Inflammatory macrophage treated with lipopolysaccharide for 1 hour (primary cell): Measurements from ENCODE around the gene RERE.
"Not testable (repeated sequence)": the region's sequence is repeated elsewhere in the genome, so short reads cannot be mapped to it uniquely, and the experiment has no call there.

ENCODE experiments used
- DNase-seq, 2 donors: peaks; one replicate each; pipeline ENCODE4 v3.0.0-alpha.2; 2020 to 2022

Gene RERE

DNA sequence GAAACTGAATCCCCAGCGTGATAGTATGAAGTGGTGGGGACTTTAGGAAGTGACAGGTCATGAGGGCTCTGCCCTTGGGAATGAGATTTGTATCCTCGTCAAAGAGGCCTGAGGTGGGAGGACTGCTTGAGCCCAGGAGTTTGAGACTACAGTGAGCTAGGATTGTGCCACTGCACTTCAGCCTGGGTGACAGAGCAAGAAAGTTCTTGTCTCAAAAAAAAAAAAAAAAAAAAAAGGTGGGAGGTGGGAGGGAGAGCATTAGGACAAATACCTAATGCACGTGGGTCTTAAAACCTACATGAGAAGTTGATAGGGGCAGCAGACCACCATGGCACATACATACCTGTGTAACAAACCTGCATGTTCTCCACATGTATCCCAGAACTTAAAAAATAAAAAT is 24.0 kb upstream of the RERE start:
- DNase-seq = no peak

DNA sequence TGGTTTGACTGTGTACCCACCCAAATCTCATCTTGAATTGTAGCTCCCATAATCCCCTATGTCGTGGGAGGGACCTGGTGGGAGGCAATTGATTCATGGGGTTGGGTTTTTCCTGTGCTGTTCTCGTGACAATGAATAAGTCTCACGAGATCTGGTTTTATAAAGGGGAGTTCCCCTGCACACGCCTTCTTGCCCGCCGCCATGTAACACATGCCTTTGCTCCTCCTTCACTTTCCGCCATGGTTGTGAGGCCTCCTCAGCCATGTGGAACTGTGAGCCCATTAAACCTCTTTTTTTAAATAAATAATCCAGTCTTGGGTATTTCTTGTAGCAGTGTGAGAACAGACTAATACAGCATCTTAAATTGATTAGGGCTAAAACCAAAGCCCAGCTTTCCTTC is 22.6 kb upstream of the RERE start:
- DNase-seq = peak in 1 of 2 donors; percentile 50

DNA sequence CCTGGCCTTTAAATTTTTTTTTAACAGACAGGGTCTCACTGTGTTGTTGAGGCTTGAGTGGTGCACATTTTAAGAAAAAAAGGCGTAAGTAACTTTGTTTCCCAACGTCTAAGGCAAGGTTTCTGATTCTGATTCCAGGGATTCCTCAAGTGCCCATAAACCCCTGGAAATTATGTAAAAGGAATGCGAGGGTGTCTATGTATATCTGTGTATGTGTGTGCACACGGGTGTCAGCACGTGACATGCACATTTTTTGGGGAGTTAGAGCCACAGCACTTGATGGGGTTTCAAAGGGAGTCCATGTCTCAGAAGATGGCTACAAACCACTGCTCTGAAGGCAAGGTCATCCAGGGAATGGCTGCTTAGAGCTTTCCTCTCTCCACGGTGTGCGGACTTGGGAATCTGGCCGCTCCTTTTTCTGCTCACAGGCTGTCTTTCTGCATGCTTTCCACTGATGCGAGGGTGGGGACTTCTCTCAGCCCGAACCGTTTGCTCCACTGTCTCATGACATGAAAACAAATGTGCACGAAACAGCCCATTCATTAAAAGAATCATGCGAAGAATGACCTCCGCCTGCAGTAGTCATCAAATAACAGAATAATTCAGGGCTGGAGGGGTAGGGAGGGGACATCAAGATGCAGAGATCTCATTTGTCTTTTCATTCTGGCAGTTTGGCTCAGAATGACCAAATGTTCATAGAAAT is 18.7 kb upstream of the RERE start:
- no peak for DNase-seq

DNA sequence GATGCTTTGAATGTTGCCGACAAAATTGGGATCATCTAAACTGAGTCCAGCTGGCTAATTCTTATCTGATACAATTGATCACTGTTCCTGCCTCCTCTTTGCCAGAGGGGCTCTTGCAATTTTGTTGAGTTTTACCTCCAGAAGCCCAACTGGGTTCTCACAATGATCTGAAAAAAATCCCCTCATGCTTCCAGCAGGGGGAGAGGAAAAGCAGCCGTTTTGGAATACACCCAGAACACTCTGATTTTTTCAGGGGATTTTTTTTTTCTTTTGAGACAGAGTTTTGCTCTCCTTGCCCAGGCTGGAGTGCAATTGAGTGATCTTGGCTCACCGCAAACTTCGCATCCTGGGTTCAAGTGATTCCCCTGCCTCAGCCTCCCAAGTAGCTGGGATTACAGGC is 13.9 kb upstream of the RERE start:
- no peak for DNase-seq

DNA sequence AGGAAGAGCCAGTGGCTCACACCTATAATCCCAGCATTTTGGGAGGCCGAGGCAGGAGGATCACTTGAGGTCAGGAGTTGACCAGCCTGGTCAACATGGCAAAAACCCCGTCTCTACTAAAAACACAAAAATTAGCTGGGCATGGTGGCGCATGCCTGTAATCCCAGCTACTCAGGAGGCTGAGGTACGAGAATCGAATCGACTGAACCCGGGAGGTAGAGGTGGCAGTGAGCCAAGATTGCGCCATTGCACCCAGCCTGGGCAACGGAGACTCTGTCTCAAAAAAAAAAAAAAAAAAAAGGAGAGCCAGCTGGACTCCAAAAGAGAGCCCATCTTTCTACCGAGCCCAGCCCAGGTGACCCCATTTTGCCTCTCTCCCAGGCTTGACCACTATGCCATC is 13.3 kb upstream of the RERE start:
- not testable (repeated sequence) for DNase-seq

DNA sequence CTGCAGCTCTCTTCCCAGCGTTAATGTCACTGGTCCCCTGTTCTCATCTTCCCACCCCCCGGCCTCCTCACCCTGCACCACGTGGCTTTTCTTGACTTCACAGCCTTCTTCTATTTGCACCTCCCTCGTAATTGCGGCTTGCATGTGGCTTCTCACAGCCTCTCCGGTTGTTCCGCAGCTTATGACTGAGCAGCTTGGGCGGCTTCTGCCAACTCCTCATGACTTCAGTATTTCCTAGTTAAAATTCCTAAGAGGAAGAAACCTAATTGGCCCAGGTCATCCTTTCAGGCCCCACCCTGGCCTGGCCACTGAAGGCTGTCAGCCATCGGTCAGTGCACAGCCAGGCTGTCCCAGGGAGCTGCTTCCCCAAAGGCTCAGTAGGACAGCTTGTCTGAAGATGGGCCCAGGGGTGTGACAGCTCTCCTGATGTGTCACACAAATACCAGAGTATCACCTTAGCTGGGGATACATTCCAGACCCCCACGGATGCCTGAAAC is 8.6 kb upstream of the RERE start:
- no peak for DNase-seq

DNA sequence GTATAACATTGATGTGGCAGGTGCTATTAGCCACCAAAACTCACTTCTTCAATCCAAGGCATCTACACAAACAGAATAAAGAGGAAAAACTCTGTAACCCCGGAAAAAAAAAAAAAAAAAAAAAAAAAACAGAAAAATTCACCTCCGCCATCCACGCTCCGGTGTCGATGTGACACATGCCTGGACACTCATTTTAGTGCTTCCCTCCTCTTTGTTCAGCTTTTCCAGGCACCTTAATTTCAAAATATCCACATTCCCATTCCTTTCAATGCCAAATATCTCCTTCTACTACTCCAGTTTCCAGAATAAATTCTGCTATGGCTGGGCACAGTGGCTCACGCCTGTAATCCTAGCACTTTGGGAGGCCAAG is 5.8 kb upstream of the RERE start:
- DNase-seq = no peak

DNA sequence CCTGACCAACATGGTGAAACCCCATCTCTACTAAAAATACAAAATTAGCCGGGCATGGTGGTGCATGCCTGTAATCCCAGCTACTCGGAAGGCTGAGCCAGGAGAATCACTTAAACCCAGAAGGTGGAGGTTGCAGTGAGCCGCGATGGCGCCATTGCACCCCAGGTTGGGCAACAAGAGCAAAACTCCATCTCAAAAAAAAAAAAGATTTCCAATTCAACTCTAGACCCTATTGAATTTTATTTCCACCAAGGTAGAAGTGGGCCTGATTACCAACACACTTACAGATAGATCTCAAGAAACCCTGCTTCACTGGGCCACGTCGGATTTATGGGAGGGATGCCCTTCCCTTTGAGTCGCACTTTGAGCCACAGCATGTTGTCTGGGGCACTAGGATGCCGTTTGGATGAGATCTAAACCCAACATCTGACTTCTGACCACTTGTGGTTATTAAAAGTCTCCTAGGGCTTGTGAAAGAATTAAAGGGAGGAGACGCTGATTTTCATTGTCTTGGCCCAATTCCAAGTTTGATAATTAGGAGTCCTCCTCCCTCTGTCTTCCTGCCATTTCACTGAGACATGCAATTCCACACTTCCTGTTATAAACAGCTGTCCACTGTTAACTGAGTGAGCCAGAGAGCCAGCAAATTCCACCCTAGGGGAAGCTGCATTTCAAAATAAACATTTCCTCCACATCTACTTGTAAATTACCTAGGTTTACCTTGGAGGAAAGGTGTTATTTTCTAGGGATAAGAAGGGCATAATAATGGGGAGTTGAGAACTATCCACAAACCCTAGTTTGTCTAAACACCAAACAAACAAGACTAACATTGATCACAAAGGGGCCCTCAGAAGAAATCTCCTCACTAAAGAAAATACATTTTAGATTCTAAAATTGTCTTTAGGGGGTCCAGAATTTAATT is 5.2 kb upstream of the RERE start:
- peak in 1 of 2 donors; percentile 35 for DNase-seq

DNA sequence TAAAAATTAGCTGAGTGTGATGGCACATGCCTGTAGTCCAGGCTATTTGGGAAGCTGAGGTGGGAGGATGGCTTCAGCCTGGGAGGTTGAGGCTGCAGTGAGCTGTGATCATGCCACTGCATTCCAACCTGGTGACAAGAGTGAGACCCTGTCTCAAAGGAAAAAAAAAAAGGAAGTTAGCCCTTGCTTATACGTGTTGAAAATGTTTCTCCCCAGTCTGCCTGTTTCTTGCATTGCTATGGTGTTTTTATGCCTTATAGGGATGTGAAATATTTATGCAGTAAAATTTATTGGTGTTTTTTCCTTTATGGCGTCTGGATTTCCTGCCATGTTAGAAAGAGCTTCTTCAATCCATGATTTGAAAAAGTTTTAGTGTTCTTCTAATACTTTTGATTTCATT is 3.6 kb upstream of the RERE start:
- no peak for DNase-seq

DNA sequence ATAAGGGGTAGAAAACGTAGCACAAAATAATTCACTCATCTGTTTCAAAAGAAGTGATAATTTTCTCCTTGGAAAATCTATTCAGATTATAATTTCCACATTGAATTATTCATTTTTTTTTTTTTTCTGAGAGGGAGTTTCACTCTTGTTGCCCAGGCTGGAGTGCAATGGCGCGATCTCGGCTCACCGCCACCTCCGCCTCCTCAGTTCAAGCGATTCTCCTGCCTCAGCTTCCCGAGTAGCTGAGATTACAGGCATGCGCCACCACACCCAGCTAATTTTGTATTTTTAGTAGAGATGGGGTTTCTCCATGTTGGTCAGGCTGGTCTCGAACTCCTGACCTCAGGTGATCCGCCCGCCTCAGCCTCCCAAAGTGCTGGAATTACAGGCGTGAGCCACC is 1.3 kb upstream of the RERE start:
- not testable (repeated sequence) for DNase-seq

DNA sequence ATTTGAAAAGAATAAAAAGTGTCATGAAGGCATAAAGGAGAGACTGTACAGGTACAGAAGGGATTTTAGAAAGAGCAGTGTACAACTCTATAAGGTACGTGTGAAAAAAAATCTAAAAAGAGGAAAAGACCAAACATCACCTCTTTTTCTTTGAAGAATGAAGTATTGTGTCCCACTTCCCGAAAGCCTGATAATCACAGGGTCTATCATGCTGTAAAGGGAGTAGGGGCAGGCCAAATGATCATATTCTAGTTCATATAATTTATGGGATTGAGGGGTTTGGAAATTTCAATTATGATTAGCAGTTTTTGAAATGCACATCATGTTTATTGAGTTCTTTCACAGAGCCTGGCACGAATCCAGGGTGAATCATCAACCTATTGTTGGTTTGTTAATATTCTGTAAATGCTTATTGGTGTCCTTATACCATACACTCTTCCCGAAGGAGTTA is 910 bp upstream of the RERE start:
- DNase-seq = peak in 1 of 2 donors; percentile 35

DNA sequence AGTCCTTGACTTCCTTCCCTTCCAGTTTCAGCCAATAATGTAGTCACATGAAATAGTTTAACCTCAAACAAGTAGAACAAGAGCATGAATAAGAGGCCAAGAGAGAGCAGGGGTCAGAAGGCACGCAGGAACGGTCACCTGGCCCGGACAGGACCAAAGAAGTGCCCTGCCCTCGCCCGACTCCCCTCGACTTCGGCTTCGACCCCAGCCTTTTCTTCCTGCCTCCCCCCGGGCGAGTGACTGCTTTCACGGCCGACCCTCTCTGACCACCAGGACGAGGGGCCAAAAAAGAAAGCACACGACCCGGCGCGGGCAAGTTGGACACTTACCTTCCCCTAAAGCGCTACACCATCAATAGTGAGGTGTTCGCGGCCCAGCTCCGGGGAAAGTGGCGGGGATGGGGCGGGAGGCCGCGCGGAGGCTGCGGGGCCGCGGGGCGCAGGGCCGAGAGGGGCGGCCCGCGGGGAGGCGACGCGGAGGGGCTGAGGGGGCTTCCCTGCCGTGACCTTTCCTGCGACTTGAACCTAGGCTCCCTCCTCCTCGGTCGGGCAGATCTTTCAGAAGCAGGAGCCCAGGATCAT is 519 bp downstream of the RERE start:
- DNase-seq = peak in 1 of 2 donors; percentile 17

DNA sequence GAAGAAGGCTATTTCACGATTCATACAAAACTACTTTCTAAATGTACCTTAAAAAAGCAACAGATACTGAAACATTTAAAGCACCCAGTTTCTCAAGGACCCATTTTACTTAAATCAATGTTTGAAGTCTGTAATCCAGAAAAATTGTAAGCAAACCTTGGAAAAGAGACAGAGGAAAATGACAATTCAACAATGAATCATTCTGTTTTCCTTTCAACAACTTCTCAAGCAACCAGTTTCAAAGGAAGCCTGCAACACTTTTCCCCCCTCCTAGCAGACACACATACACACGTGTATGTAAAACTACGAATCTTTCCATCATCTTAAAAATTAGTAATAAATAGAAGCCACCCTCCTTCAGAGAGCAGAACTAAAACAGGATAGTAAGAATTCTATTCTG is 1.2 kb downstream of the RERE start:
- no peak for DNase-seq

DNA sequence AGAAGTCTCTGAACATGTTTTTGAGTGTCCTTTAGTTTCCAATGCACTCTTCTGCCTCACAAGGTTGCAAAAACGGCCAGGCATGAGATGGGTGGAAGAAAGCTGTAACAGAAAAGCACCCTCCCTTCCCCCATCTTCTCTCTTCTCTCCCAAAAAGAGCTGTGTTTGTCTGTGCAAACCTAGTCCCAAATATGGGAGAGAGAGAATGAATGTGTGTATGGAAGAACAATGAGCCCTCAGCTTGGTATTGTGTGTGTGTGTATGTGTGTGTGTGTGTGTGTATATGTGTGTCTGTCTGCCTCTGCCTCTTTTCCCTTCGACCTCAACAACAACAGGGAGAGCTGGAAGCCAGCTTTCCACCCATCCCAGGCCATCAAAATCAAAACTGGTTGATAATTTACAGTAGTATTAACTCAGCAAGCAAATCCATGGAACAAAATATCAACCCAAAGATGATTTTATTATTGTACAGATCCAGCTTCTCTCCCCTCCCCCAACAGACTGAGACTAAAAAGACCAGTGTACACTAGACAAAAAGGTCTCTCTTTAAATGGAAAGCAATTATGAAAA is 1.8 kb downstream of the RERE start:
- DNase-seq = no peak

DNA sequence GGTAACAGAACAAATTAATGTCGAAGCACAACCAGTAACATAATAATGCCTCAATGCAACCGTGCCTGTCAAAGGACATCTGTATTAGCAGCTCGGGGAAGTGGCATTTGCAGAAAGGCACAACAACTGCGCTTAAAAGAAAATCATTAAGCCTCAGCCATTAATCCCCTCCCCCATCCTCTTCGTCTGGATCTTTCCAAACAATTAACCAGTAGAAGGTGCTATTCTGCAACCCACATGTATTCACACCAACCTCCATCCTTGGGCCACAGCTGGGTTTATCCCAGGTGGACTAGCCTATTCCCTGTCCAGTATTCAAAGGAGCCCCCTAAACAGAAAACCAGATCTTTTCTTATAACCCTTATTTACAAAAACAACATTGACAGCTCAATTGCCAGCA is 2.6 kb downstream of the RERE start:
- no peak for DNase-seq

DNA sequence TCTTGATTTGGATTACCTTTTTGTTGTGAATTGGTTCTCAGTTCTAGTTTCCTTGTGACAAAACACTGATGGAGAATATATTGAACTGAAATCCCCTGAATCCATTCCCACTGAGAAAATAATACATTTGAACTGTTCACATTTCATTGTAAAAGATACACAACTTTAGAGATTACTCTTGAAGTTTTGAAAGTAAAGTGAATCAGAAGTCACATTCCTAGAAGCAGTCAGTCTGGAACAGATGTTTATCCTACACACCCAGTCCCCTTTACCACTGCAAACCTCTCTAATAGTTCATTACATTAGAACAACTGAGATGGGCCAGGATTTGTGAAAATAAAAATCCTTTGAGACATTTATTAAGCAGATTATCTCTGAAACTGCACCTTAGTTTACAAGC is 3.4 kb downstream of the RERE start:
- DNase-seq = no peak

DNA sequence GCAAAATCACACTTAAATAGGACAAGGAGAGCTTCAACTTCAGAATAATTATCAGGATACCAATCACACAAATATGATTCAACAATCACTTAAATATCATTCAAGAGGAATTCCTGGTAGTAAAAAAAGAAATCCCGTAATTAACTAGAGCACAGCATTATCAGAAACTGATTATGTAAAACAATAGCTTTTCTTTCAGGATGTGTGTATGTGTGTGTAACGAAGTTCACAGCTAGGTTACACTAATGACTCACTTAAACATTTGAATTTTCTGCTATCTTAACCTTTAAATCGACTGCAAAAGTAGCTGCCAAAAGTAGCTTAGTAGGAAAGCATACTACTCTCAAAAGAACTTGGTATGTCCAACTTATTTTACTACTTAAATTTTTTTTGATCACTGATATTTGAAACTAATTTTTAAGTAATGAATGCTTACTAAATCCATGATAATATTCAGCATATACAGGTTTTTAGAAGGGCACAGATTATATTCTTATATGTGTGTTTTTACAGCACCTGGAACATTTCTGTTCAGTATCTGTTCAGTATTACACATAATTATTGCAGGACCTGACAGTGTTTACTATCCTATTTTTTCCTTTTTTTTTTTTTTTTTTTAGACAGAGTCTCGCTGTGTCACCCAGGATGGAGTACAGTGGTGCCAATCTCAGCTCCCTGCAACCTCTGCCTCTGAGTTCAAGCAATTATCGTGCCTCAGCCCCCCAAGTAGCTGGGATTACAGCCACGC is 4.2 kb downstream of the RERE start:
- DNase-seq = no peak

DNA sequence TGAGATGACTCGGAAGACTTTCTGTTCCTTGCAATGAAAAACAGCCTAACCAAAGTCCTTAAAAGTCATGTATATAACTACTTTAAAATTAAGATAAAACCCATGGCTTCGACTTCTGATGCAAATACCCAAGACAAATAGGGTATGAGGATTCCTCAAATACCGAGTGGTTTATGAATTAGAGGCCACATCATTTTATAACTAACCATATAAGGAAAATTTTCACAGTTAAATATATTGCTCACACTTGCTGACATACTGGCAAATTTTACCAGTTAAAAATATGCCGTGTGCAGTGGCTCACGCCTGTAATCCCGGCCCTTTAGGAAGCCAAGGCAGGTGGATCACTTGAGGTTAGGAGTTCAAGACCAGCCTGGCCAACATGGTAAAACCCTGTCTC is 5.4 kb downstream of the RERE start:
- no peak for DNase-seq

DNA sequence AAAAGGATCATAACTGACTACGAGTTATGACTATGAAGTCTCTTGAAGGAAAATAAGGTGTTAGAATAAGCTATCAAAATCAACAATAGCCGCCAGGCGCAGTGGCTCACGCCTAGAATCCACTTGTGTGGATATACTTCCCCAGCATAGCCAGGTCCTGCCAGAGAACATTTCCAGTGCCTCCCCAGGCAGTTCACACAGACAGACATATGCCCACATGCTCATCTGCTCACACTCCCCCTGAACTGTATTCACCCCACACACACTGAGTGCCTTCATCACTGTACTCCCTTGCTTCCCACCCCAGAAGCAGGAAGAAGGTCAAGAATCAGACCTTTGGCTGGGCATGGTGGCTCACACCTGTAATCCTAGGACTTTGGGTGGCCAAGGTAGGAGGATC is 6.5 kb downstream of the RERE start:
- DNase-seq = no peak

DNA sequence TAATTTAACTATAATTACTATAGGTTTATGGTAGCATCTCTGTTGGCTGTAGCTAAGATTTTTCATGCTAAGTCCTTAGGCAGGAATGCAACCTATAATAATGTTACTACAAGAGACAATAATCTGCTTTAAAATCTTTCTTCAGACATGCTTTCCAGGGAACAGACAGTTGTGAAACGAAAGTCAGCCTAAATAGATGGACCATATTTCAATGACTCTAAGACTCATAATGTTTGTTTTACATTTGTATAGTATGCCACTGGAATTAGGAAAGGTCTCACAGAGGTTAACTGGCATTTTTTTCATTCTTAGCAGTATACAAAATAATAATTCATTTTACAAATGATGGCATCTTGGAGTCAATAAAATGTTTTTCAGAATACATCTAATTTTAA is 8.1 kb downstream of the RERE start:
- DNase-seq = no peak

DNA sequence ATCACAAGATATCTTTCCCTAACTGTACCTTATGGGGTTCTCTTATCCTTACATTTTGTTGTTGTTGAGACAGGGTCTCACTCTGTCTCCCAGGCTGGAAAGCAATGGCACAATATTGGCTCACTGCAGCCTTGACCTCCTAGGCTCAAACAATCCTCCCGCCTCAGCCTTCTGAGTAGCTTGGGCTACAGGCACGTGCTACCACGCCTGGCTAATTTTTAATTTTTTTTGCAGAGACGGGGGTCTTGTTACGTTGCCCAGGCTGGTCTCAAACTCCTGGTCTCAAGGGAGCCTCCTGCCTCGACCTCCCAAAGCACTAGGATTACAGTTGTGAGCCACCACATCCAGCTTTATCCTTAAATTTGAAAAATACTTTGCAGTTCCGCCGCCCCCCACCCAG is 10.4 kb downstream of the RERE start:
- no peak for DNase-seq

DNA sequence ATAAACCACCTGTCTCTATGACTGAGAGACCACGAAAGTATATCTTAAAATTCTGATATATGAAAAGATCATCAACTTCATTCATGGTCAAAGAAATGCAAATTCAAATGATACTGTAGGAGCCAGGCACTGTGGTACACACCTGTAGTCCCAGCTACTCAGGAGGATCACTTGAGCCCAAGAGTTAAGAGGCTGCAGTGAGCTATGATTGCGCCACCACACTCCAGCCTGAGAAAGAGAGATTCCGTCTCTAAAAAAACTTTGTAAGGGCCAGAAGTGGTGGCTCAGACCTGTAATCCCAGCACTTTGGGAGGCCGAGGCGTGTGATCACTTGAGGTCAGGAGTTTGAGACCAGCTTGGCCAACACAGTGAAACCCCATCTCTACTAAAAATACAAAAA is 17.0 kb downstream of the RERE start:
- no peak for DNase-seq

DNA sequence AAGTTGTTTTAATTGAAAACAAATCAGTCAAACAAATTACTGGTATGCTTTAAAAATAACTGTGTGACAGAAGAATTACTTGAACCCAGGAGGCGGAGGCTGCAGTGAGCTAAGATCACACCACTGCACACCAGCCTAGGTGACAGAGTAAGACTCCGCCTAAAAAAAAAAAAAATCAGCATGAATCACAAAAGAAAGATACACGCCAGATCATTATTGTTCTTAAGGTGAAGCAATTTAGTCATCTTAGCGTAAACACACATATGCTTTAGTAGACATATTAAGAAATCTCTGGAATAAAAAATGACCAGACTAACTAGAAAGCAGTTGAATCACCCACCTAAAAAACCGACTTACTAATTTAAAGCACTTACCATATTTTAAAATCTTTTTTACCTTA is 20.2 kb downstream of the RERE start:
- DNase-seq = no peak
